Measurements from ENCODE around the gene JUN. TPM values are rescaled to one million over a fixed set of nuclear protein-coding genes. Genes with fewer than 3 reads are reported as not detected.

The JUN gene
- total and polyA plus RNA-seq, 2 of the 13 experiments (the other 11 are each of a cell fraction or from before 2014, with no cell fraction given) = 18.2 to 22.3 TPM

DNA sequence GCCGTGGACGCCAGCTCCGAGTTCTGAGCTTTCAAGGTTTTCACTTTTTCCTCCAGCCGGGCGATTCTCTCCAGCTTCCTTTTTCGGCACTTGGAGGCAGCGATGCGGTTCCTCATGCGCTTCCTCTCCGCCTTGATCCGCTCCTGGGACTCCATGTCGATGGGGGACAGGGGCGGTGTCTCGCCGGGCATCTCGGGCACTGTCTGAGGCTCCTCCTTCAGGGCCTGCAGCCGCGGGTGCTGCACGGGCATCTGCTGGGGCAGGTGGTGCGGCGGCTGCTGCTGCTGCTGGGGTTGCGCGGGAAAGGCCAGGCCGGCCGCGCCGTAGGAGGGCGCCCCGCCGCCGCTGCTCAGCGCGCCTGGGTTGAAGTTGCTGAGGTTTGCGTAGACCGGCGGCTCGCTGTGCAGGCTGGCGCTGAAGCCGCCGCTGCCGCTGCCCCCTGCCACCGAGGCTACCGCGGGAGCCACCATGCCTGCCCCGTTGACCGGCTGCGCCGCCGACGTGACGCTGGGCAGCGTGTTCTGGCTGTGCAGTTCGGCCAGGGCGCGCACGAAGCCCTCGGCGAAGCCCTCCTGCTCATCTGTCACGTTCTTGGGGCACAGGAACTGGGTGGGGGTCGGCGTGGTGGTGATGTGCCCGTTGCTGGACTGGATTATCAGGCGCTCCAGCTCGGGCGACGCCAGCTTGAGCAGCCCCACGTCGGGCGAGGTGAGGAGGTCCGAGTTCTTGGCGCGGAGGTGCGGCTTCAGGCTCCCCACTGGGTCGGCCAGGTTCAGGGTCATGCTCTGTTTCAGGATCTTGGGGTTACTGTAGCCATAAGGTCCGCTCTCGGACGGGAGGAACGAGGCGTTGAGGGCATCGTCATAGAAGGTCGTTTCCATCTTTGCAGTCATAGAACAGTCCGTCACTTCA, 1.4 kb downstream of the JUN start (continued):
- no peak for TF ChIP-seq ZBTB40 (IDR thresholded peaks at IDR 0.05)
- TF ChIP-seq ZBTB40 (CRISPR knock-in tag; IDR thresholded peaks at IDR 0.05) = 0 out of 2 replicates have a peak, but pooled peaks have one; percentile 19
- TF ChIP-seq KLF16 (CRISPR knock-in tag; IDR thresholded peaks at IDR 0.05) = no peak
- TF ChIP-seq ZNF33A (CRISPR knock-in tag; IDR thresholded peaks at IDR 0.05; ENCODE audit: borderline replicate concordance) = no peak
- TF ChIP-seq FOXA1 (IDR thresholded peaks at IDR 0.05) = no peak
- TF ChIP-seq FOXA1 (CRISPR knock-in tag; IDR thresholded peaks at IDR 0.05) = no peak
- TF ChIP-seq SNRNP70 (IDR thresholded peaks at IDR 0.05; ENCODE audit: low read depth, low read length) = no peak
- peak; percentile 61 for TF ChIP-seq HNRNPLL (IDR thresholded peaks at IDR 0.05; ENCODE audit: low read depth, low read length, poor library complexity, severe bottlenecking)
- TF ChIP-seq ZNF276 (CRISPR knock-in tag; IDR thresholded peaks at IDR 0.05; ENCODE audit: low read depth) = peak; percentile 40; the same call in 1 of the 2 replicates
- TF ChIP-seq ZBTB1 (CRISPR knock-in tag; IDR thresholded peaks at IDR 0.05; ENCODE audit: borderline replicate concordance) = no peak
- TF ChIP-seq ZNF160 (CRISPR knock-in tag; IDR thresholded peaks at IDR 0.05) = 0 out of 2 replicates have a peak, but pooled peaks have one; percentile 37
- no peak for TF ChIP-seq ZNF629 (CRISPR knock-in tag; conservative IDR thresholded peaks at IDR 0.05)
- no peak for TF ChIP-seq JDP2 (CRISPR knock-in tag; IDR thresholded peaks at IDR 0.05; ENCODE audit: borderline replicate concordance)
- no peak for TF ChIP-seq ZNF747 (CRISPR knock-in tag; IDR thresholded peaks at IDR 0.05; ENCODE audit: borderline replicate concordance)
- TF ChIP-seq SIX4 (CRISPR knock-in tag; IDR thresholded peaks at IDR 0.05) = no peak
- no peak for TF ChIP-seq ARNTL (CRISPR knock-in tag; IDR thresholded peaks at IDR 0.05)
- TF ChIP-seq THAP8 (CRISPR knock-in tag; IDR thresholded peaks at IDR 0.05; ENCODE audit: borderline replicate concordance) = 0 out of 2 replicates have a peak, but pooled peaks have one; percentile 70
- no peak for TF ChIP-seq CBX5 (CRISPR knock-in tag; IDR thresholded peaks at IDR 0.05; ENCODE audit: borderline replicate concordance)

Data from HepG2 (cell line).